ENCODE measurements around the gene GGN.

DNA sequence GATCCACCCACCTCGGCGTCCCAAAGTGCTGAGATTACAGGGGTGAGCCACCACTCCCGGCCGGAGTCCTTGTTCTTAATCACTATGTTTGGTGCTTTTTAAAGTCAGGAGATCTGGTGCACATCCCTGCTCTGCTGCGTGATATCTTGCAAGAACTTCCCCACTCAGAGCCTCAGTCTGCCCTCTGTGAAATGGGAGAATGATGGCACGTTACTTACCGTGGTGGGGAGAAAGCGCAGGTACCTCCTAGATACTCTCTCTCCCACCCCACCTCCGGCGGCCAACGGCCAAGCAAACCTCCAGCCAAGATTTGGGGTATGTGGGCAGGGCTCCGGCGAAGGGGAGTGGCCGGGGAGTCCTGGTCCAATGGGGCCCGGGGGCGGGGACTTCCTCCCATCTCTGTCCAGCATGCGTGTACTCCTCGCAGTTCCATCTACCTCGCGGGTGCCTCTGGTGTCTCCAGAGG lies 45.5 kb upstream of the GGN start, which contains the start of gene RYR1:
- TF ChIP-seq EZH2 (IDR thresholded peaks at IDR 0.05; ENCODE audit: insufficient read depth, low read length): no peak
- TF ChIP-seq, protein P1, sequence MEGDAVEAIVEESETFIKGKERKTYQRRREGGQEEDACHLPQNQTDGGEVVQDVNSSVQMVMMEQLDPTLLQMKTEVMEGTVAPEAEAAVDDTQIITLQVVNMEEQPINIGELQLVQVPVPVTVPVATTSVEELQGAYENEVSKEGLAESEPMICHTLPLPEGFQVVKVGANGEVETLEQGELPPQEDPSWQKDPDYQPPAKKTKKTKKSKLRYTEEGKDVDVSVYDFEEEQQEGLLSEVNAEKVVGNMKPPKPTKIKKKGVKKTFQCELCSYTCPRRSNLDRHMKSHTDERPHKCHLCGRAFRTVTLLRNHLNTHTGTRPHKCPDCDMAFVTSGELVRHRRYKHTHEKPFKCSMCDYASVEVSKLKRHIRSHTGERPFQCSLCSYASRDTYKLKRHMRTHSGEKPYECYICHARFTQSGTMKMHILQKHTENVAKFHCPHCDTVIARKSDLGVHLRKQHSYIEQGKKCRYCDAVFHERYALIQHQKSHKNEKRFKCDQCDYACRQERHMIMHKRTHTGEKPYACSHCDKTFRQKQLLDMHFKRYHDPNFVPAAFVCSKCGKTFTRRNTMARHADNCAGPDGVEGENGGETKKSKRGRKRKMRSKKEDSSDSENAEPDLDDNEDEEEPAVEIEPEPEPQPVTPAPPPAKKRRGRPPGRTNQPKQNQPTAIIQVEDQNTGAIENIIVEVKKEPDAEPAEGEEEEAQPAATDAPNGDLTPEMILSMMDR (IDR thresholded peaks at IDR 0.05; ENCODE audit: insufficient read depth, low read depth, low read length): no peak
